Measurements from ENCODE around the gene SOX13. TPM values are rescaled to one million over a fixed set of nuclear protein-coding genes. Genes with fewer than 3 reads are reported as not detected.

Gene SOX13
- total and polyA plus RNA-seq, 9 of the 15 experiments (the other 6 are each of a cell fraction or from before 2014, with no cell fraction given) = 0.03 to 0.35 (median 0.06) TPM; not detected in 5

GRCh38 chr1:204027446-204027845 lies 45.5 kb upstream of the SOX13 start:
- H3K9me3 ChIP-seq (replicated peaks; ENCODE audit: control insufficient read depth, insufficient read depth, low read depth, low read length) = no peaks in the 10 kb centered on the region
- BruUV-seq (replicated peaks) = no TSS peak
- no peak overlapping the region for H3K4me2 ChIP-seq (ENCODE audit: insufficient read depth, low read length)
- TF ChIP-seq U2AF1 (optimal IDR thresholded peaks at IDR 0.05; ENCODE audit: low read depth, low read length) = no peak
- no peak for TF ChIP-seq ZNF639 (CRISPR knock-in tag; conservative IDR thresholded peaks at IDR 0.05 in 1 of 2, IDR thresholded peaks at IDR 0.05 in 1 of 2)
- TF ChIP-seq C11orf30 (IDR thresholded peaks at IDR 0.05; ENCODE audit: low read depth) = no peak
- TF ChIP-seq E2F8 (IDR thresholded peaks at IDR 0.05; ENCODE audit: low read depth, partially characterized antibody) = no peak
- no peak for TF ChIP-seq SMARCB1 (IDR thresholded peaks at IDR 0.05; ENCODE audit: insufficient read length, low read depth)
- TF ChIP-seq PHF20 (IDR thresholded peaks at IDR 0.05; ENCODE audit: partially characterized antibody) = no peak
- TF ChIP-seq CSDE1 (IDR thresholded peaks at IDR 0.05) = no peak
- no peak for TF ChIP-seq TAF7 (tag; IDR thresholded peaks at IDR 0.05)
- no peak for TF ChIP-seq ZNF699 (CRISPR knock-in tag; IDR thresholded peaks at IDR 0.05; ENCODE audit: insufficient replicate concordance)
- TF ChIP-seq FOXP1 (CRISPR knock-in tag; IDR thresholded peaks at IDR 0.05) = no peak
- H2AFZ ChIP-seq (ENCODE audit: low read depth, low read length) = no peak overlapping the region
- intact Hi-C loops (cut with micrococcal nuclease) (no loop called here), in situ Hi-C loops (cut with MboI) (no loop called here)
- 0% methylated on average over 3 of the region's 3 CpGs for WGBS (ENCODE audit: insufficient coverage, low coverage, missing lambda C conversion rate)
- no peaks in the 10 kb centered on the region for H3K79me2 ChIP-seq (ENCODE audit: control insufficient read depth, insufficient read depth, low read length)
- H3K36me3 ChIP-seq (ENCODE audit: control insufficient read depth, insufficient read depth, low read length) = no peaks in the 10 kb centered on the region
- peaks cover 3% of the 10 kb centered on the region; the same call in 1 of the 2 replicates for H4K20me1 ChIP-seq (replicated peaks; ENCODE audit: control insufficient read depth, insufficient read depth, low read length)
- no peaks in the 10 kb centered on the region for H3K4me1 ChIP-seq (replicated peaks in 1 of 2; ENCODE audit: control insufficient read depth in 2 of 2, insufficient read depth in 2 of 2, low read length in 2 of 2)
- ATAC-seq (no peak), FAIRE-seq (no peak), DNase-seq (ENCODE audit: extremely low read depth in 1 of 4, low spot score in 3 of 4) (no peak)
- H3K27me3 ChIP-seq (ENCODE audit: control insufficient read depth in 2 of 2, insufficient read depth in 2 of 2, low read length in 2 of 2) = peaks cover 24 to 37% of the 10 kb centered on the region in 2 experiments
- POLR2A ChIA-PET = interaction anchor here (1.0 kb wide), 1 partner anchor 14 kb away, joined by 3 read pairs; no protein-coding TSS in a partner anchor
- no peak overlapping the region for H3K9ac ChIP-seq (ENCODE audit: insufficient read depth in 1 of 2, low read depth in 2 of 2, low read length in 2 of 2)
- no peak overlapping the region for H3K27ac ChIP-seq (ENCODE audit: extremely low read depth, low read depth, low read length)
- no peak overlapping the region for H3K4me3 ChIP-seq
- no peaks in the 10 kb centered on the region for H3K9me1 ChIP-seq (ENCODE audit: control insufficient read depth, insufficient read depth, low read length)
- CTCF ChIA-PET (ENCODE audit: low intra/inter-chr PET ratio) = no interaction called here
